HG02981 (cell line): ENCODE measurements around the gene BFSP2.
"Not testable (repeated sequence)": the region's sequence is repeated elsewhere in the genome, so short reads cannot be mapped to it uniquely, and the experiment has no call there.

ENCODE experiments used
- ATAC-seq: cut with Tn5 transposase; IDR thresholded peaks from one replicate; pipeline ENCODE4 v1.9.1; 2021; ENCODE audit warnings: mild to moderate bottlenecking, moderate library complexity; ENCODE audit not compliant: unreplicated experiment

BFSP2 gene

GRCh38 chr3:133509488-133509887, 109.6 kb downstream of the BFSP2 start:
- no peak for ATAC-seq

GRCh38 chr3:133512416-133513089, 112.7 kb downstream of the BFSP2 start:
- ATAC-seq = no peak

- ATAC-seq = no peak
Measured at GRCh38 chr3:133514418-133514817, 114.6 kb downstream of the BFSP2 start.

- no peak for ATAC-seq
Measured at GRCh38 chr3:133515127-133515526, 115.3 kb downstream of the BFSP2 start.

GRCh38 chr3:133520286-133520685, 120.4 kb downstream of the BFSP2 start:
- ATAC-seq = no peak

GRCh38 chr3:133520938-133521337, 121.1 kb downstream of the BFSP2 start:
- not testable (repeated sequence) for ATAC-seq

- no peak for ATAC-seq
Measured at GRCh38 chr3:133521946-133522345, 122.1 kb downstream of the BFSP2 start.

GRCh38 chr3:133523758-133524157, 123.9 kb downstream of the BFSP2 start:
- not testable (repeated sequence) for ATAC-seq
